K562 (cell line): ENCODE data around the gene TBC1D16. TPM values are rescaled to one million over a fixed set of nuclear protein-coding genes. Genes with fewer than 3 reads are reported as not detected.

Experiments used
- FIP1L1 ChIP-seq: fragments of 200-400 bp; formaldehyde crosslinking; IDR thresholded peaks from 2 replicates; pipeline ENCODE4 v1.6.1; 2018; ENCODE audit warnings: mild to moderate bottlenecking, low read depth, low read length; ENCODE audit not compliant: poor library complexity, severe bottlenecking
- MGA ChIP-seq: fragments of 450-650 bp; IDR thresholded peaks from 2 replicates; pipeline ENCODE4 v1.6.1; 2016; ENCODE audit warnings: mild to moderate bottlenecking, moderate library complexity
- polyA plus RNA-seq, 8 experiments: library from polyadenylated mRNA; depleted of rRNA in 4 of 8; stranded (reverse) in 5 of 8; unstranded in 3 of 8; fragments of >200 nt; fragmentation: Nextera tagmentation in 2 of 8; fragmentation: Illumina TruSeq in 1 of 8; extraction: Ambion mirVana in 2 of 8; extraction: Trizol in 1 of 8; gene quantifications; 2 replicates each; pipeline versions ENCODE4 v1.2.1 to v1.2.3, GENCODE V29; 2011 to 2014; ENCODE audit warnings: inconsistent platforms in 1 of 8, missing spikeins in 1 of 8
- total RNA-seq, 7 experiments: library from RNA; depleted of rRNA in 6 of 7; stranded (reverse); fragments of >200 nt in 6 of 7; fragmentation: Illumina TruSeq in 2 of 7; extraction: Trizol in 2 of 7; gene quantifications; 2 replicates each; pipeline versions ENCODE4 v1.2.1 to v1.2.3, GENCODE V29; 2011 to 2021; ENCODE audit warnings: low replicate concordance in 1 of 7

TBC1D16 gene
- total and polyA plus RNA-seq, 9 of the 15 experiments (the other 6 are each of a cell fraction or from before 2014, with no cell fraction given): 0.01 to 0.20 (median 0.03) TPM; not detected in 1

DNA sequence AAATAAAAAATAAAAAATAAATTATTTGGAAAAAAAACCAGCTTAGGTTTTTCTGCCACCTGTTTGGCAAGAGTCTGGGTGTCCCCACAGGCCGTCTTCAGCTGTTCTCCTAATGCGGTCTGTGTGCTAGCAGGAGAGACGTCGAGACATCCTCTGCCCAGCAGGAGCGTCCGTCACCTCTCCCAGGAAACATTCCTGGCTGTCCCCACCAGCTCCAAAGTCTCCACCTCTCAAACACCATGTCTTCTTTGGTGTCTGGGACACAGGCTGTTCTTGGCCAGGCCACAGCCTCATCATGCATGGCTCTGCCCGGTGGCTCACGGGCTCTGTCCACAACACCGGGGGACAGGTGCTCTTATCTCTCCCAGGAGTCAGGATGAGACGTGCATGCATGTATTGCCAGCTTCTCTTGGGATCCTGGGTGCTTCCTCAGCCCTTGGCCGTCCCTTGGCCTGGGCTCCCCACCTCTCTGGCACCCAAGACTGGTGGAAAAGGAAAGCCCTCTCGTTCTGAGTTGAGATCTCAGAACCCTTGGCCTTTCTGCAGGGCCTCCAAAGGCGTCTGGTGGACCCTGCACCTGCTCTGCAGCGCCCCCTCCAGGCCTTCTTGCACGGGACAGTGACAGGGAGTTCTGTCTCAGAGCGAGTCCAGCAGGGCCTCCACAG is 111.6 kb downstream of the TBC1D16 start (continued):
- no peak for TF ChIP-seq MGA
- no peak for TF ChIP-seq FIP1L1
